HG02642 (cell line): ENCODE measurements around the gene PLD3.

ENCODE experiments used
- ATAC-seq: cut with Tn5 transposase; IDR thresholded peaks from one replicate; pipeline ENCODE4 v1.9.1; 2021; ENCODE audit warnings: mild to moderate bottlenecking; ENCODE audit not compliant: unreplicated experiment, poor library complexity

Gene PLD3

GRCh38 chr19:40422748-40423566, 74.5 kb downstream of the PLD3 start:
- no peak for ATAC-seq

- ATAC-seq = no peak
Measured at GRCh38 chr19:40423938-40424337, 75.4 kb downstream of the PLD3 start.

- no peak for ATAC-seq
Measured at GRCh38 chr19:40424637-40425449, 76.3 kb downstream of the PLD3 start.

GRCh38 chr19:40425450-40426287, 77.2 kb downstream of the PLD3 start, which contains the start of gene SERTAD1:
Gene SERTAD1, minus strand, starts transcription at chr19:40425992. Its CDS starts 2,446 bp downstream, at chr19:40423546.
- peak; percentile 90 for ATAC-seq
